ENCODE measurements around the gene LYPD5. TPM values are rescaled to one million over a fixed set of nuclear protein-coding genes. Genes with fewer than 3 reads are reported as not detected.

LYPD5 gene
- total and polyA plus RNA-seq, 2 of the 8 experiments (the other 6 are each of a cell fraction or from before 2014, with no cell fraction given): 0.74 to 4.3 TPM

DNA sequence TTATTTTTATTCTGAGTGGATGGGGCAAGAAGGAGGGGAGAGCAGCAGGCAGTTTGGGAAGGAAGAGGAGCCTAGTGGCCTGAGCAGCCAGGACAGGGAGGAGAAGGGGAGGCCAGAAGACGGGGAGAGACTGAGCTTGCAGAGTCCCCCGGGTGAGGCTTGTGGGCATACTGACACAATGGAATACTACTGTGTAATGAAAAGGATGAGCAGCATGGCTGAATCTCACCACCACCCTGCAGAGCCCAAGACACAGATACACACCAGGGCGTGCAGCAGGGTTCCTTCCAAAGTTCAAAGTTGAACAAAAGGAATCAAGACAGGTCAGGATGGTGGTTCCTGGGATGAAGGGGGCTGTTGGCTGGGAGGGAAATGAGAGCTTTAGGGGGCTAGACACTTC, 39.4 kb downstream of the LYPD5 start (continued):
- no peak for TF ChIP-seq RNF2 (IDR thresholded peaks at IDR 0.05; ENCODE audit: borderline replicate concordance, low read depth, low read length, missing control alignments, poor library complexity, severe bottlenecking)
